IPS-NIHi11 (cell line): ENCODE measurements around the gene ATOH8.
A peak's percentile ranks its signal among the peaks of the same experiment; 100 is the strongest.

Source experiments
- DNase-seq: peaks from one replicate; pipeline ENCODE4 v3.0.0; 2012; ENCODE audit warnings: mixed read lengths, low spot score

ATOH8 gene

GRCh38 chr2:85754313-85755095 is 713 bp downstream of the ATOH8 start:
- DNase-seq = peak; percentile 80

GRCh38 chr2:85755122-85756027 is 1.6 kb downstream of the ATOH8 start:
- DNase-seq = no peak

GRCh38 chr2:85756195-85756594 is 2.4 kb downstream of the ATOH8 start:
- no peak for DNase-seq

GRCh38 chr2:85756822-85757435 is 3.1 kb downstream of the ATOH8 start:
- no peak for DNase-seq

- no peak for DNase-seq
Measured at GRCh38 chr2:85757860-85758259, 4.1 kb downstream of the ATOH8 start.

GRCh38 chr2:85758361-85759256 is 4.8 kb downstream of the ATOH8 start:
- DNase-seq = no peak

- no peak for DNase-seq
Measured at GRCh38 chr2:85759257-85759613, 5.4 kb downstream of the ATOH8 start.

- no peak for DNase-seq
Measured at GRCh38 chr2:85760371-85760770, 6.6 kb downstream of the ATOH8 start.

GRCh38 chr2:85760872-85761271 is 7.1 kb downstream of the ATOH8 start:
- DNase-seq = no peak

GRCh38 chr2:85761512-85761944 is 7.7 kb downstream of the ATOH8 start:
- DNase-seq = no peak

- no peak for DNase-seq
Measured at GRCh38 chr2:85761946-85762345, 8.2 kb downstream of the ATOH8 start.

- DNase-seq = no peak
Measured at GRCh38 chr2:85763132-85763531, 9.3 kb downstream of the ATOH8 start.

GRCh38 chr2:85763831-85764230 is 10.0 kb downstream of the ATOH8 start:
- no peak for DNase-seq

- DNase-seq = peak; percentile 81
Measured at GRCh38 chr2:85765081-85765731, 11.4 kb downstream of the ATOH8 start.

- DNase-seq = no peak
Measured at GRCh38 chr2:85766229-85766628, 12.4 kb downstream of the ATOH8 start.

GRCh38 chr2:85767803-85768665 is 14.2 kb downstream of the ATOH8 start:
- no peak for DNase-seq

GRCh38 chr2:85768713-85769112 is 14.9 kb downstream of the ATOH8 start:
- DNase-seq = no peak

GRCh38 chr2:85769236-85769982 is 15.6 kb downstream of the ATOH8 start:
- peak; percentile 83 for DNase-seq

GRCh38 chr2:85769983-85770362 is 16.2 kb downstream of the ATOH8 start:
- DNase-seq = no peak
